NT2/D1 (cell line): ENCODE data around the gene ACACB.
A peak's percentile ranks its signal among the peaks of the same experiment; 100 is the strongest.

ENCODE experiments used
- DNase-seq: peaks from one replicate; pipeline ENCODE4 v3.0.0-alpha.2; 2011; ENCODE audit warnings: low read depth, low spot score
- H3K27me3 ChIP-seq: 2 replicates; pipeline ENCODE4 v1.6.0; 2011; ENCODE audit warnings: mild to moderate bottlenecking; ENCODE audit not compliant: insufficient read length, insufficient read depth
- H3K36me3 ChIP-seq: 2 replicates; pipeline ENCODE4 v1.6.1; 2011; ENCODE audit warnings: mild to moderate bottlenecking, low read length, mixed read lengths; ENCODE audit not compliant: insufficient read depth, insufficient read length
- H3K4me1 ChIP-seq: 2 replicates; pipeline ENCODE4 v1.5.1; 2011; ENCODE audit not compliant: insufficient read depth, insufficient read length
- H3K4me3 ChIP-seq: 2 replicates; pipeline ENCODE4 v1.5.1; 2011; ENCODE audit warnings: low read depth; ENCODE audit not compliant: insufficient read length
- H3K9ac ChIP-seq: 2 replicates; pipeline ENCODE4 v1.6.0; 2011; ENCODE audit warnings: low read depth; ENCODE audit not compliant: insufficient read length
- H3K9me3 ChIP-seq: 2 replicates; pipeline ENCODE4 v1.5.1; 2011; ENCODE audit warnings: mild to moderate bottlenecking, low read length; ENCODE audit not compliant: insufficient read depth
- SUZ12 ChIP-seq: IDR thresholded peaks from 2 replicates; pipeline ENCODE4 v1.6.1; 2011; ENCODE audit not compliant: insufficient read length, insufficient read depth; ENCODE audit errors: extremely low read depth
- YY1 ChIP-seq: IDR thresholded peaks from 2 replicates; pipeline ENCODE4 v1.6.1; 2011; ENCODE audit not compliant: insufficient read length, insufficient read depth
- ZNF274 ChIP-seq: IDR thresholded peaks from 2 replicates; pipeline ENCODE4 v1.6.1; 2011; ENCODE audit warnings: mild to moderate bottlenecking, low read depth, low read length

The ACACB gene

DNA sequence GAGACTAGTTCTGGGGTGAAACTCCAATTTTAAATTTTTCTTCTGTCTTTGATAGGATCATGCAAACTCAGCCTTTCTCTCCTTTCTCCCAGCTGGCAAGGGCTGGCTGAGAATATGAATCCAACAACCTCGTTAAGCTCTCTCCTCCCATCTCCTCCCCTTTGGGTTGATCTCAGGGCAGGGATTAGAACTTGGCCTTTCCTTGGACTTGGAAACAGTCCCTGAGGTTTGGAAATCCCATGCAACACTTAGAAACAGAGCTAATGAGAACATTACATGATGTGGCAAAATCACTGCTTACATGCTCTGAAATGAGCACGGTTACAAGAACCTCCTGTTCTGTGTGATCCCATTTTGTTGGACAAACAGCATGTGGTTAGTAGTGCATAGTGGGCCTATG, 31.6 kb downstream of the ACACB start:
- Histone ChIP-seq H3K9me3 (no peaks in the 10 kb centered on the region), H3K27me3 (peaks cover 2% of the 10 kb centered on the region), H3K4me3 (no peak overlapping the region), H3K9ac (no peak overlapping the region), H3K4me1 (no peaks in the 10 kb centered on the region), H3K36me3 (no peaks in the 10 kb centered on the region)
- DNase-seq: no peak
- TF ChIP-seq SUZ12 (no peak), ZNF274 (no peak), YY1 (no peak)

DNA sequence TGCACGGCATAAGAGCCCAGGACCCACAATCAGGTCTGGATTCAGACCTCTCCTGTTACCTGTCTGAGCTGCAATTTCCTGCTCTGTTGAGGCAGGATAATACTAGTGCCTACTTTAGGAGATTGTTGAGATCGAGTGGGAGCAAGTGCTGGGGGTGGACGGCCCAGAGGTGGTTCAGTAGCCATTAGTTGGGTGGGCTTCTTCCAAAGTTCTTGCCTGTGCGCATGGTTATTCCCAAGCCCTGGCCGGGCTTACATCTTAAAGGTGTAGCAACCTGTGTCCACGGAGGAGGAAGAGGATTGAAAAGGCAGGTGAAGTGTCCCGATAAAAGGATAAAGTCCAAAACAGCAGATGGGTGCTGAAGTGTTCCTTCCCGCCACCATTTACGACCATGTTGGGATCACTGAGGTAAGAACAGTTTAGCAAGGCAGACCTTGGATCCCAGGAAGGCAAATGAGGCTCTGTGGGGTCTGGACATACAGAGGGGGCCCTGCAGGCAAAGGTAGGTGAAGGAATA, 33.8 kb downstream of the ACACB start:
- Histone ChIP-seq H3K4me1 (no peaks in the 10 kb centered on the region), H3K9me3 (no peaks in the 10 kb centered on the region), H3K36me3 (no peaks in the 10 kb centered on the region), H3K27me3 (peaks cover 16% of the 10 kb centered on the region), H3K9ac (no peak overlapping the region), H3K4me3 (no peak overlapping the region)
- TF ChIP-seq ZNF274: no peak
- TF ChIP-seq SUZ12: no peak
- TF ChIP-seq YY1: no peak
- DNase-seq: no peak

DNA sequence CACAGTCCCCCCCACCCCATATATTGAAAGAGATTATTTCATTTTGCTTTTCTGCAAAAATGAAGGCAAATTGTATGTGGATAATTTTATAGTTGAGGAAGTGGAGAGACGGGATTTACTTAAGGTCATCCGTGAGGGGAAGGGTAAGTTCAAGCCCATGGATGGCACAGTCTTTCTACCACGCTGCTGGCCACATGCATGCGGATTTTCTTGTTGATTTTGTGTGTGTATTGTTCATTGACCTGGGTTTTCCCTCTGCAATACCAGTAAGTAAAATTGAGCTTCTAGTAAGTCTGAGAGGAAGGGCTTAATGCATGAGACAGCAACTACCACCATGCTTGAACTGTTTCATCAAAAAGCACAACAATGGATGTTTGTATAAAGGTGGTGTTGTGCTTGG, 35.1 kb downstream of the ACACB start:
- Histone ChIP-seq H3K4me1 (no peaks in the 10 kb centered on the region), H3K36me3 (no peaks in the 10 kb centered on the region), H3K4me3 (no peak overlapping the region), H3K9me3 (no peaks in the 10 kb centered on the region), H3K27me3 (peaks cover 16% of the 10 kb centered on the region), H3K9ac (no peak overlapping the region)
- no peak for DNase-seq
- TF ChIP-seq ZNF274 (no peak), SUZ12 (no peak), YY1 (no peak)

DNA sequence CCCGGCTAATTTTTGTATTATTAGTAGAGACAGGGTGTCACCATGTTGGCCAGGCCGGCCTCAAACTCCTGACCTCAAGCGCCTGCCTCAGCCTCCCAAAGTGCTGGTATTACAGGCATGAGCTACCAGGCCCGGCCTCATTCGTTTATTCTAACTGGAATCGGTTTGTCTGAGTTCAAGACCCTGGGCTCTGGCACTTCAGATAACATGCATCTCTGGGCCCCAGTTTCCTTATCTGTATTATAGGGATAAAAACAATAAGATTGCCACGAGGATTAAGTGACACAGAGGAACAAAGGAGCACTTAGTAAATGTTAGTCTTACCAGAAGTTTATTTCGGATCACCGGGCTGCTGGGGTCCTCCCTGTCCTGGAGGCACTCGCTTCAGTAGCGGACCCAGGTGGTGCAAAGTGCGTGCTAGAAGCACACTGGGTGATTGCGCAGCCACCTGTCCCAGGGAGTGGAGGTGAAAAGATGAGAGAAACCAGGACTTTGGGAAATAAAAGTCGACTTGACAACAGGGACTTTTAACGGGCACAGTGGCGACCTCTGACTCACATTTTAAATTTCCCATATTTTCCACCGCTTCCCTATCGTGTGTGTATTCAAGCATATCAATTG, 37.5 kb downstream of the ACACB start:
- H3K27me3 ChIP-seq: peaks cover 16% of the 10 kb centered on the region
- no peaks in the 10 kb centered on the region for H3K36me3 ChIP-seq
- H3K9ac ChIP-seq: peak overlapping the region; percentile 58
- peak overlapping the region; percentile 37 for H3K4me3 ChIP-seq
- H3K9me3 ChIP-seq: no peaks in the 10 kb centered on the region
- H3K4me1 ChIP-seq: no peaks in the 10 kb centered on the region
- no peak for DNase-seq
- TF ChIP-seq SUZ12: no peak
- no peak for TF ChIP-seq ZNF274
- TF ChIP-seq YY1: no peak

DNA sequence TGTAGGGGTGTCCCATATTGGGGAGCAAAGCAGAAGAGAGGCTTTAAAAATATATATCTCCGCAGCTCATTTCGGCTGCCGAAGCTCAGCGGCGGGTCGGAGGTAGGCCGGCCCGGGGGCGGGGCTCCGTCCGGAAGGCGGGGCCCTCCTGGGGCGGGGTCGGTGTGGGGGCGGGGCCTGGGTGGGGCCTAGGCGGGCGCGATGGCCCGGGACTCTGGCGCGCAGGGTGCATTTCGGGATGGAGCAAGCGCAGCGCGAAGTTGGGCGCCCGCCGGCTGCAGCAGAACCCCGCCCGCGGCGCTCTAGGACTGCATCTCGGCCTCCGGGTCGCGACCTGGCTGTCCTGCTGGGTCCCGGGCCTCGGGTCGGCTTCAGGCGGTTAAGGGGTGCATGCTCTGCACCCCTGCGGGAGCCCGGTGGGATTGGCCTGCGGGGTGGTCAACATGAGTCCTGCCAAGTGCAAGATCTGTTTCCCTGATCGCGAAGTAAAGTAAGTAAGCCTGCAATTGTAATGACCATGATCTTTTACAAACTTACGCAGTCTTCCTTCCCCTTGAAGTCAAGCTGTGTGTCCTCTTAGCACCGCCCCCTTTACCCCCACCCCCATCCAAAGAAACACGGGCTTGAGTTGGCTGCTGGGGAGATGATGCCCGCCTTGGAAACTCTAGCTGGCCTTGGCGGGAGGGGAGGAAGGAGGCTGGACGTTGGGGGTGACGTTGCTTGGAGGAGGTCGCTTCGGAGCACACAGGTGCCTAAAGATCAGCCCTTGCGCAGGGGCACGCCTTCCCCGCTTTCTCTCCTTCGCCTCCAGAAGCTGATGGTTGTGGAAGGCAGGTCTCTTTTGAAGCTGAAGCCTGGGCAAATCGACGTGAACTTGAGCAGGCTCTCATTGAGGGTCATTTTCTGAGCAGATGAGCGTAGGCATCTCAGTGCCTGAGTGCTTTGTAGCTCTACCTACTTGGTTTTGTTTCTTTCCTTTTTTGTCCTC, 38.4 kb downstream of the ACACB start:
- Histone ChIP-seq H3K9me3 (no peaks in the 10 kb centered on the region), H3K4me3 (peak overlapping the region; percentile 77), H3K27me3 (peaks cover 16% of the 10 kb centered on the region), H3K4me1 (no peaks in the 10 kb centered on the region), H3K9ac (peak overlapping the region; percentile 85), H3K36me3 (no peaks in the 10 kb centered on the region)
- TF ChIP-seq ZNF274 (no peak), SUZ12 (no peak), YY1 (no peak)
- peak; percentile 94 for DNase-seq

DNA sequence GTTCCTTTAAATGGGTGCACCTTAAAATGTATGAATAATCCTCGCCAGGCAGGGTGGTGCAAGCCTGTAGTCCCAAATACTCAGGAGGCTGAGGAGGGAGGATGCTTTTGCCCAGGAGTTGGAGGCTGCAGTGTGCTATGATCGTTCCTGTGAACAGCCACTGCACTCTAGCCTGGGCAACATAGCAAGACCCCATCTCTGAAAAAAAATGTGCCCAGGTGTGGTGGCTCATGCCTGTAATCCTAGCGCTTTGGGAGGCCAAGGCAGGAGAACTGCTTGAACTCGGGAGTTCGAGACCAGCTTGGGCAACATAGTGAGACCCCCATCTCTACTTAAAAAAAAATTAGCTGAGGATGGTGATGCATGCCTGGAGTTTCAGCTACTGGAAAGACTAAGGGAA, 39.6 kb downstream of the ACACB start:
- H3K9ac ChIP-seq: no peak overlapping the region
- H3K9me3 ChIP-seq: no peaks in the 10 kb centered on the region
- no peak for TF ChIP-seq YY1
- no peak for TF ChIP-seq SUZ12
- no peak for TF ChIP-seq ZNF274
- peaks cover 16% of the 10 kb centered on the region for H3K27me3 ChIP-seq
- H3K36me3 ChIP-seq: no peaks in the 10 kb centered on the region
- H3K4me1 ChIP-seq: no peaks in the 10 kb centered on the region
- no peak overlapping the region for H3K4me3 ChIP-seq
- no peak for DNase-seq

DNA sequence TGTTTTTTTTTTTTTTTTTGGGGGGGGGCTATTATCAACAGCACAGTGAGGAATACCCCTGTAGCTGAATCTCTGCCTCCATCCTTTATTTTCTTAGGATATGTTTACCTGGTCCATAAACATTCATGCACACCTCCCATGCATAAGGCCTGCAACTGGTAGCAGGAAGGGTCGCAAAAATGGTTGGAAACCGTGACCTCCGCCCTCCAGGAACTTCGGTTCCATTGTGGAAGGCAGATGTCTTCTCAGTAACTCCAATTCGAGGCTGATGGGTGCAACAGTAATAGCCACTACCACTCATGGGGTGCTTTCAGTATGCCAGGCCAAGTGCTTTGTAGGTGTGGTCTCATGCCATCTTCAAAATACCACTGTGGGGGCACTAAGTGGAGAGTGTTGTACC, 40.2 kb downstream of the ACACB start:
- Histone ChIP-seq H3K4me3 (no peak overlapping the region), H3K9ac (no peak overlapping the region), H3K4me1 (no peaks in the 10 kb centered on the region), H3K27me3 (peaks cover 16% of the 10 kb centered on the region), H3K36me3 (no peaks in the 10 kb centered on the region), H3K9me3 (no peaks in the 10 kb centered on the region)
- TF ChIP-seq ZNF274 (no peak), SUZ12 (no peak), YY1 (no peak)
- no peak for DNase-seq
